ENCODE results near the gene EPHB2.

DNA sequence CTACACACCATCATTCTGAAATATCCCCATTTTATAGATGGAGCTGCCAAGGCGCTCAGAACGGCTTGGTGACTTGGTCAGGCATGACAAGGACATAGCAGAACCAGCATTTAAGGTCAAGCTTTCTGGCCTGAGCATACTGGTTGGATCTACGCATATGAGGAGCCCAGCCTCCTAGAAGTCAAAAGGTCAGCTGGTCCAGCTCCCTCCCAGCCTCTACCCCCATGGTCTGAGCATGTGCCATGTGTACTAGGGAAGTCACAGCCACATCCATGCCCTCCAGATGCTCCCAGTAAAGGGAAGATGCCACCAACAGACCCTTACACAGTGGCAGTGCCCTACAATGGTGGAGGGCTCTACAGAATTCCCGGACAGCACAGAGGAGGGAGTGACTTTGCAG is 96.7 kb downstream of the EPHB2 start:
- TF ChIP-seq POLR2AphosphoS5 (IDR thresholded peaks at IDR 0.05; ENCODE audit: borderline replicate concordance, low read depth, low read length) (no peak), EZH2 (IDR thresholded peaks at IDR 0.05) (no peak)

Measured in SK-N-MC (cell line).